IMR-90 (cell line): Measurements from ENCODE around the gene MET. TPM values are rescaled to one million over a fixed set of nuclear protein-coding genes. Genes with fewer than 3 reads are reported as not detected.
A peak's percentile ranks its signal among the peaks of the same experiment; 100 is the strongest.

Source experiments
- ATAC-seq: fragments of 200-7000 bp; cut with Tn5 transposase; 2 replicates; pipeline ENCODE4 v1.9.1; 2020; ENCODE audit warnings: low read depth, mild to moderate bottlenecking, moderate library complexity
- BruUV-seq: library from RNA; stranded (reverse); fragments of 400-500 nt; replicated peaks from 2 replicates; lab custom pipeline; 2021; lab: Mats Ljungman, UMichigan
- CTCF ChIA-PET: fragments of 300-600 bp; formaldehyde crosslinking; extraction: SDS; loops from one replicate; lab custom pipeline; 2021; ENCODE audit warnings: antibody characterized with exemption; lab: Yijun Ruan, JAX
- POLR2A ChIA-PET: fragments of 300-600 bp; sonication (Branson Sonifier 250); formaldehyde crosslinking; loops from one replicate; lab custom pipeline; 2022; ENCODE audit warnings: antibody characterized with exemption; ENCODE audit not compliant: unreplicated experiment; lab: Charles Lee
- DNase-seq: peaks from one replicate; pipeline ENCODE4 v3.0.0; 2013
- H2AFZ ChIP-seq: replicated peaks from 2 replicates; pipeline ENCODE3; 2013; ENCODE audit warnings: low read length, mild to moderate bottlenecking; ENCODE audit not compliant: poor library complexity
- H2AK5ac ChIP-seq: 2 replicates; pipeline ENCODE4 v1.6.1; 2013; ENCODE audit warnings: low read depth, low read length, inconsistent platforms
- H2AK9ac ChIP-seq: replicated peaks from 2 replicates; pipeline ENCODE3; 2013; ENCODE audit warnings: mild to moderate bottlenecking, low read depth, low read length, moderate library complexity; ENCODE audit not compliant: poor library complexity
- H2BK120ac ChIP-seq: 2 replicates; pipeline ENCODE4 v1.6.1; 2013; ENCODE audit warnings: low read depth, low read length, inconsistent platforms
- H2BK15ac ChIP-seq: 3 replicates; pipeline ENCODE4 v1.6.1; 2013; ENCODE audit warnings: low read depth, low read length, inconsistent platforms
- H2BK20ac ChIP-seq: 2 replicates; pipeline ENCODE4 v1.6.1; 2013; ENCODE audit warnings: low read depth, mild to moderate bottlenecking, inconsistent platforms, low read length, moderate library complexity
- H2BK5ac ChIP-seq: 2 replicates; pipeline ENCODE4 v1.6.1; 2013; ENCODE audit warnings: mild to moderate bottlenecking, low read depth, low read length, inconsistent platforms; ENCODE audit not compliant: poor library complexity, severe bottlenecking
- H3K14ac ChIP-seq: replicated peaks from 2 replicates; pipeline ENCODE4 v1.6.1; 2013; ENCODE audit warnings: low read depth, low read length, inconsistent platforms
- H3K18ac ChIP-seq: 2 replicates; pipeline ENCODE4 v1.6.1; 2013; ENCODE audit warnings: low read depth, low read length, control low read depth
- H3K23ac ChIP-seq: 2 replicates; pipeline ENCODE4 v1.6.1; 2013; ENCODE audit warnings: low read depth, low read length, inconsistent platforms
- H3K27ac ChIP-seq: 2 replicates; pipeline ENCODE4 v1.5.1; 2013; ENCODE audit warnings: mild to moderate bottlenecking, control low read depth, low read length; ENCODE audit not compliant: insufficient read depth
- H3K27me3 ChIP-seq: 2 replicates; pipeline ENCODE4 v1.6.1; 2013; ENCODE audit warnings: low read length; ENCODE audit not compliant: control insufficient read depth, insufficient read depth
- H3K36me3 ChIP-seq: 2 replicates; pipeline ENCODE4 v1.6.1; 2013; ENCODE audit warnings: low read length, mixed read lengths; ENCODE audit not compliant: control insufficient read depth, insufficient read depth
- H3K4ac ChIP-seq: 2 replicates; pipeline ENCODE4 v1.6.1; 2013; ENCODE audit warnings: low read depth, low read length, inconsistent platforms
- H3K4me1 ChIP-seq: 2 replicates; pipeline ENCODE4 v1.6.1; 2013; ENCODE audit warnings: low read length, mixed read lengths; ENCODE audit not compliant: control insufficient read depth, insufficient read depth
- H3K4me2 ChIP-seq: 2 replicates; pipeline ENCODE4 v1.6.1; 2013; ENCODE audit warnings: low read depth, mild to moderate bottlenecking, control low read depth, low read length, moderate library complexity
- H3K4me3 ChIP-seq: 2 replicates; pipeline ENCODE4 v1.5.1; 2013; ENCODE audit warnings: low read depth, mild to moderate bottlenecking, control low read depth, low read length, moderate library complexity; ENCODE audit not compliant: insufficient read depth
- H3K56ac ChIP-seq: 2 replicates; pipeline ENCODE4 v1.6.1; 2013; ENCODE audit warnings: low read length, inconsistent platforms; ENCODE audit not compliant: insufficient read depth; ENCODE audit errors: extremely low read depth
- H3K79me1 ChIP-seq, 2 experiments: 2 replicates each; pipeline ENCODE4 v1.6.1; 2013; ENCODE audit warnings: low read length in 2 of 2, inconsistent platforms in 1 of 2, low read depth in 1 of 2
- H3K9ac ChIP-seq: 2 replicates; pipeline ENCODE4 v1.6.1; 2013; ENCODE audit warnings: low read depth, low read length, control low read depth
- H3K9me1 ChIP-seq: 2 replicates; pipeline ENCODE4 v1.6.1; 2013; ENCODE audit warnings: low read length, inconsistent platforms; ENCODE audit not compliant: insufficient read depth
- H3K9me3 ChIP-seq: 2 replicates; pipeline ENCODE4 v1.6.1; 2013; ENCODE audit warnings: low read length; ENCODE audit not compliant: control insufficient read depth, insufficient read depth
- H4K20me1 ChIP-seq: 2 replicates; pipeline ENCODE4 v1.6.1; 2013; ENCODE audit warnings: low read length, inconsistent platforms; ENCODE audit not compliant: insufficient read depth
- H4K5ac ChIP-seq: 2 replicates; pipeline ENCODE4 v1.6.1; 2013; ENCODE audit warnings: mild to moderate bottlenecking, low read depth, low read length, control low read depth
- H4K8ac ChIP-seq, 2 experiments: 2 replicates each; pipeline ENCODE4 v1.6.1; 2013; ENCODE audit warnings: low read depth in 2 of 2, low read length in 2 of 2, control low read depth in 1 of 2, inconsistent platforms in 1 of 2
- H4K91ac ChIP-seq: 2 replicates; pipeline ENCODE4 v1.6.1; 2013; ENCODE audit warnings: low read depth, low read length, inconsistent platforms; ENCODE audit not compliant: insufficient read depth
- BHLHE40 ChIP-seq: fragments of 150-350 bp; IDR thresholded peaks from 2 replicates; pipeline ENCODE4 v1.6.1; 2016; ENCODE audit warnings: mild to moderate bottlenecking, low read depth, low read length
- CEBPB ChIP-seq: IDR thresholded peaks from 2 replicates; pipeline ENCODE4 v1.6.1; 2012; ENCODE audit warnings: low read depth, low read length, improper control_type of control experiment
- FOS ChIP-seq: fragments of 150-350 bp; IDR thresholded peaks from 2 replicates; pipeline ENCODE4 v1.6.1; 2016; ENCODE audit warnings: low read depth, low read length
- RAD21 ChIP-seq: IDR thresholded peaks from 2 replicates; pipeline ENCODE4 v1.6.1; 2012; ENCODE audit warnings: low read length, improper control_type of control experiment
- WGBS, 2 experiments: methylation state at CpG; one replicate each; pipeline versions ENCODE4 v1.1.5 to v1.1.7; 2013; ENCODE audit warnings: missing lambda C conversion rate in 2 of 2; ENCODE audit not compliant: insufficient read length in 1 of 2; ENCODE audit errors: extremely low coverage in 2 of 2; 5-methylcytosine and 5-hydroxymethylcytosine counted together
- dilution Hi-C: fragments of 300-500 bp; cut with HindIII; formaldehyde crosslinking; loops from one replicate; pipeline ENCODE4 v1.14.3; 2018; ENCODE audit warnings: low sequenced_read_pairs; ENCODE audit not compliant: unreplicated experiment
- in situ Hi-C: fragments of 300-500 bp; cut with MboI; formaldehyde crosslinking; loops from 3 replicates; pipeline ENCODE4 v1.14.3; 2019; ENCODE audit warnings: low sequenced_read_pairs, inconsistent platforms, mixed read lengths
- intact Hi-C: fragments of 100-400 bp; cut with micrococcal nuclease; formaldehyde crosslinking; loops from 2 replicates; pipeline ENCODE4 v1.10.0; 2022
- polyA plus RNA-seq, 3 experiments: library from polyadenylated mRNA; depleted of rRNA; stranded (reverse); fragments of >200 nt; gene quantifications; 2 replicates each; pipeline ENCODE4 v1.2.3, GENCODE V29; 2012; ENCODE audit warnings: low replicate concordance in 1 of 3
- total RNA-seq: library from RNA; depleted of rRNA; stranded (reverse); fragments of >200 nt; gene quantifications from 2 replicates; pipeline ENCODE4 v1.2.3, GENCODE V29; 2012

MET gene
- total and polyA plus RNA-seq, 2 of the 4 experiments (the other 2 are of a cell fraction), result 15.0 to 84.6 TPM

DNA sequence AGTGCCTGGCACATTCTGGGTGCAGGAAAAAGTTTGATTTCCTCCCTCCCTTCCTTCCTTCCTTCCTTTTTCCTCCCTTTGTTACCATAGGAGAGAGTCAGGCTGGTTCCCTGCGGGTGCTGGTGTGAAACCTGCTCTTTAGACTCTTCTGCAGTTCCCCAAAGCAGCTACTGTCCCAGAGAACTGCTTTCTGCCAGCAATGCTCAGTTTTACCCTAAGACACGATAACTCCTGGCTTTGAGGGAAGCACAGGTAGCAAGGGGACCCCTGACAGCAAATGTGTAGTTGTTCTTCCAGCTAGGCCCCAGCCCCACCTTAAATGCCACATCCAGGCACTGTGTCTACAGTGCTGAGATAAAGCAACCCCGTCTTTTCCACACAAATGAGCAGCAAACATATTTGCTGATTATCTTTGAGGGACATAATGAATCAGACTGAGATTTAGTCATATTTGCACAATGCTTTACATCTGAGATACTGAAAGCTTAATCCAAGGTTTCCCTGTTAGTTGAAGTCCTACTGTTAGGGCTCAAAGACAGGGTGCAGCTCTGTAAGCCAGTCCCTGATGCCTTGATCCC is 55.5 kb downstream of the MET start:
- ATAC-seq, result peak; percentile 63
- Histone ChIP-seq H2BK120ac (no peak overlapping the region), H3K27ac (no peak overlapping the region), H3K56ac (no peak overlapping the region), H3K4me3 (no peak overlapping the region), H3K4me2 (no peak overlapping the region), H3K79me1 (peaks cover 0 to 21% of the 10 kb centered on the region in 2 experiments; a peak in 3 of 4 replicates), H3K23ac (no peak overlapping the region), H2BK15ac (no peak overlapping the region), H2AK9ac (no peak overlapping the region), H3K4ac (no peak overlapping the region), H4K20me1 (no peaks in the 10 kb centered on the region), H2BK20ac (no peak overlapping the region), H2AFZ (no peak overlapping the region), H3K36me3 (no peaks in the 10 kb centered on the region), H3K14ac (no peak overlapping the region), H3K9me3 (no peaks in the 10 kb centered on the region), H3K4me1 (peaks cover 7% of the 10 kb centered on the region), H2BK5ac (no peak overlapping the region), H4K5ac (no peak overlapping the region), H4K91ac (no peak overlapping the region), H3K9me1 (0 out of 2 replicates have a peak, but pooled peaks cover 5% of the 10 kb centered on the region), H4K8ac (no peak overlapping the region), H3K27me3 (no peaks in the 10 kb centered on the region), H3K9ac (no peak overlapping the region), H2AK5ac (no peak overlapping the region), H3K18ac (no peak overlapping the region)
- no TSS peak for BruUV-seq
- in situ Hi-C loops, result no loop called here
- no CpG with 5 or more reads among the region's 3 CpGs for WGBS, 2 experiments
- no peak for TF ChIP-seq BHLHE40
- peak; percentile 25; the same call in 1 of the 2 replicates for TF ChIP-seq CEBPB
- TF ChIP-seq FOS, result no peak
- TF ChIP-seq RAD21, result no peak
- POLR2A ChIA-PET, result no interaction called here
- dilution Hi-C loops, result no loop called here
- CTCF ChIA-PET, result no interaction called here
- intact Hi-C loops, result no loop called here
- no peak for DNase-seq
